Glomerular endothelial cell (primary cell): ENCODE data around the gene LRRC26. TPM values are rescaled to one million over a fixed set of nuclear protein-coding genes. Genes with fewer than 3 reads are reported as not detected.
"Not testable (repeated sequence)": the region's sequence is repeated elsewhere in the genome, so short reads cannot be mapped to it uniquely, and the experiment has no call there.

Experiments used
- DNase-seq: peaks from one replicate; pipeline ENCODE4 v3.0.0-alpha.2; 2011; ENCODE audit warnings: low read depth, low spot score; ENCODE audit errors: extremely low read depth
- total RNA-seq: library from RNA; depleted of rRNA; stranded (reverse); fragments of >200 nt; gene quantifications from 2 replicates; pipeline ENCODE4 v1.2.3, GENCODE V29; 2015

LRRC26 gene
- total RNA-seq, 1 donor from 2014 or later = not detected

DNA sequence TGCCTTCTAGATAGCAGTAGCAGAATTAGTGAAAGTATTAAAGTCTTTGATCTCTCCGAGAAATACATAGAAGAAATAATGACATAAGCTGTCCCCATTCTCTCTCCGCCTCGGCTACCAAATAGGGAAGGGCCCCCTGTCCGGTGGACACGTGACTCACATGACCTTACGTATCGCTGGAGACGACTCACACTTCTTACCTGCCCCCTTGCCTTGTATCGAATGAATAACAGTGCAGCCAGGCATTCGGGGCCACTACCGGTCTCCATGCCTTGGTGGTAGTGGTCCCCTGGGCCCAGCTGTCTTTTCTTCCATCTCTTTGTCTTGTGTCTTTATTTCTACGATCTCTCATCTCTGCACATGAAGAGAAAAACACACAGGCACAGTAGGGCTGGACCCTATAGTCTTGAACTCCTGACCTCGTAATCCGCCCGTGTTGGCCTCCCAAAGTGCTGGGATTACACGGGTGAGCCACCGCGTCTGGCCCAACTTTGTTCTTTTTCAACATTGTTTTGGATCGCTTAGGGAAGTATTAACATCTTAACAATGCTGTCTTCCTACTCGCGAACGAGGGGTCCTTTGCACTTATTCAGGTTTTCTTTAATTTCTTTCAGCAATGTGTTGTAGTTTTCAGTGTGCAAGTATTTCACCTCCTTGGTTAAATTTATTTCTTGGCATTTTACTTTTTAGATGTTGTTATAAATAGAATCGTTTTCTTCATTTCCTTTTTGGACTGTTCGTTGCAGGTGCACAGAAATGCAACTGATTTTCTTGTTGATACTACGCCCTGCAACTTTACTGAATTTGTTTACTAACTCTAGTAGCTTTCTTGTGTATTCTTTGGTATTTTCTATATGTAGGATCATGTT, 47.7 kb downstream of the LRRC26 start:
- not testable (repeated sequence) for DNase-seq

Other genes starting within 250 kb of the LRRC26 start
- gene FBXW5, start 225.3 kb downstream of the LRRC26 start, total RNA-seq = 187 and 188 TPM in 2 replicates
- not detected in 2 replicates for gene C8G, start 224.8 kb downstream of the LRRC26 start, total RNA-seq
- gene LCN12, start 217.8 kb downstream of the LRRC26 start, total RNA-seq = not detected in 2 replicates
- not detected in 2 replicates for gene PTGDS, start 192.5 kb downstream of the LRRC26 start, total RNA-seq
- not detected in 2 replicates for gene LCNL1, start 187.1 kb downstream of the LRRC26 start, total RNA-seq
- gene PAXX, start 177.6 kb downstream of the LRRC26 start, total RNA-seq = 28.0 and 47.2 TPM in 2 replicates
- 0.29 and 2.3 TPM in 2 replicates for gene CLIC3, start 173.5 kb downstream of the LRRC26 start, total RNA-seq
- 27.2 and 28.4 TPM in 2 replicates for gene ABCA2, start 141.8 kb downstream of the LRRC26 start, total RNA-seq
- not detected in 2 replicates for gene FUT7, start 138.0 kb downstream of the LRRC26 start, total RNA-seq
- gene NPDC1, start 123.9 kb downstream of the LRRC26 start, total RNA-seq = 195 and 250 TPM in 2 replicates
- not detected in 2 replicates for gene ENTPD2, start 116.0 kb downstream of the LRRC26 start, total RNA-seq
- gene SAPCD2, start 99.5 kb downstream of the LRRC26 start, total RNA-seq = 6.1 and 6.7 TPM in 2 replicates
- gene UAP1L1, start 92.5 kb downstream of the LRRC26 start, total RNA-seq = 17.2 and 30.3 TPM in 2 replicates
- 109 and 118 TPM in 2 replicates for gene MAN1B1, start 83.1 kb downstream of the LRRC26 start, total RNA-seq
- gene DPP7, start 55.3 kb downstream of the LRRC26 start, total RNA-seq = 154 and 167 TPM in 2 replicates
- not detected in 2 replicates for gene GRIN1, start 30.9 kb downstream of the LRRC26 start, total RNA-seq
- gene TMEM210, start 2.0 kb upstream of the LRRC26 start, total RNA-seq = not detected in 2 replicates
- gene ANAPC2, start 18.5 kb upstream of the LRRC26 start, total RNA-seq = 22.9 and 34.2 TPM in 2 replicates
- 91.8 and 109 TPM in 2 replicates for gene SSNA1, start 18.6 kb upstream of the LRRC26 start, total RNA-seq
- 10.0 and 10.8 TPM in 2 replicates for gene TPRN, start 30.7 kb upstream of the LRRC26 start, total RNA-seq
- gene TMEM203, start 35.6 kb upstream of the LRRC26 start, total RNA-seq = 24.3 and 32.1 TPM in 2 replicates
- 10.3 and 12.8 TPM in 2 replicates for gene NDOR1, start 35.6 kb upstream of the LRRC26 start, total RNA-seq
- 0.76 and 2.9 TPM in 2 replicates for gene RNF208, start 52.2 kb upstream of the LRRC26 start, total RNA-seq
- gene CYSRT1, start 55.1 kb upstream of the LRRC26 start, total RNA-seq = 0.41 and 0.78 TPM in 2 replicates
- not detected in 2 replicates for gene RNF224, start 57.5 kb upstream of the LRRC26 start, total RNA-seq
- not detected in 2 replicates for gene SLC34A3, start 60.9 kb upstream of the LRRC26 start, total RNA-seq
- gene TUBB4B, start 71.2 kb upstream of the LRRC26 start, total RNA-seq = 400 and 427 TPM in 2 replicates
- not detected in 2 replicates for gene STPG3, start 81.2 kb upstream of the LRRC26 start, total RNA-seq
- 48.5 and 63.0 TPM in 2 replicates for gene NELFB, start 85.3 kb upstream of the LRRC26 start, total RNA-seq
- 59.7 and 81.4 TPM in 2 replicates for gene TOR4A, start 107.7 kb upstream of the LRRC26 start, total RNA-seq
- 62.5 and 188 TPM in 2 replicates for gene NRARP, start 132.2 kb upstream of the LRRC26 start, total RNA-seq